HCT116 (cell line): ENCODE measurements around the gene MAPRE3. TPM values are rescaled to one million over a fixed set of nuclear protein-coding genes. Genes with fewer than 3 reads are reported as not detected.

ENCODE experiments used
- ATAC-seq: fragments of 200-7000 bp; cut with Tn5 transposase; 2 replicates; pipeline ENCODE4 v1.9.1; 2020; ENCODE audit warnings: mild to moderate bottlenecking, moderate library complexity
- BruUV-seq: library from RNA; stranded (reverse); fragments of 400-500 nt; replicated peaks from 2 replicates; lab custom pipeline; 2021; lab: Mats Ljungman, UMichigan
- CTCF ChIA-PET: fragments of 300-600 bp; sonication (Branson Sonifier 250); formaldehyde crosslinking; loops from one replicate; lab custom pipeline; 2021; ENCODE audit warnings: antibody characterized with exemption; lab: Charles Lee
- POLR2A ChIA-PET: fragments of 300-600, 350-600 bp; sonication (Branson Sonifier 250); formaldehyde crosslinking; loops from one replicate; lab custom pipeline; 2021; ENCODE audit warnings: antibody characterized with exemption; lab: Charles Lee
- RAD21 ChIA-PET, 2 experiments: fragments of 300-600 bp; sonication (Branson Sonifier 250); formaldehyde crosslinking; loops; one replicate each; lab custom pipeline; 2023; ENCODE audit warnings: low total read pairs in 2 of 2; ENCODE audit not compliant: uncharacterized antibody in 2 of 2, unreplicated experiment in 2 of 2, low non-redundant PET in 1 of 2; lab: Charles Lee
- DNase-seq: peaks from one replicate; pipeline ENCODE4 v3.0.0-alpha.2; 2010; ENCODE audit warnings: low read depth, low spot score
- H2AFZ ChIP-seq: fragments of 200-600 bp; shearing (Covaris generic), sonication (generic); 2 replicates; pipeline ENCODE4 v1.6.1; 2017; ENCODE audit warnings: low read depth, mixed run types, mixed read lengths, antibody characterized with exemption, low read length; ENCODE audit not compliant: poor library complexity, severe bottlenecking
- H3K27ac ChIP-seq: 2 replicates; pipeline ENCODE4 v1.5.1; 2012; ENCODE audit warnings: low read depth, low read length
- H3K27me3 ChIP-seq: fragments of 200-600 bp; sonication (generic); 2 replicates; pipeline ENCODE4 v1.6.1; 2016; ENCODE audit warnings: mixed run types, low read length, mixed read lengths; ENCODE audit not compliant: insufficient read depth
- H3K36me3 ChIP-seq, 2 experiments: fragments of 200-500 bp in 1 of 2; fragments of 200-600 bp in 1 of 2; sonication (Bioruptor generic) in 1 of 2; sonication (generic) in 1 of 2; 2 replicates each; pipeline versions ENCODE4 v1.5.1 to v1.6.1; 2014 to 2016; ENCODE audit warnings: low read length in 2 of 2, inconsistent platforms in 1 of 2, mixed read lengths in 1 of 2, mixed run types in 1 of 2; ENCODE audit not compliant: insufficient read depth in 2 of 2, control insufficient read depth in 1 of 2
- H3K4me1 ChIP-seq, 2 experiments: fragments of 200-600 bp in 1 of 2; sonication (generic) in 1 of 2; 2 replicates each; pipeline versions ENCODE4 v1.5.1 to v1.6.1; 2012 to 2017; ENCODE audit warnings: low read length in 2 of 2, inconsistent platforms in 1 of 2, mild to moderate bottlenecking in 1 of 2, mixed read lengths in 1 of 2, mixed run types in 1 of 2, moderate library complexity in 1 of 2; ENCODE audit not compliant: insufficient read depth in 2 of 2, control insufficient read depth in 1 of 2
- H3K4me2 ChIP-seq: fragments of 200-600 bp; sonication (generic); 2 replicates; pipeline ENCODE4 v1.6.1; 2017; ENCODE audit warnings: mixed run types, low read length, mixed read lengths
- H3K4me3 ChIP-seq, 2 experiments: fragments of 200-600 bp in 1 of 2; sonication (generic) in 1 of 2; replicated peaks in 1 of 2; 2 replicates each; pipeline ENCODE4 v1.5.1; 2011 to 2016; ENCODE audit warnings: low read length in 2 of 2, control low read depth in 1 of 2, low read depth in 1 of 2, mild to moderate bottlenecking in 1 of 2, mixed read lengths in 1 of 2, mixed run types in 1 of 2
- H3K79me2 ChIP-seq: fragments of 200-600 bp; sonication (generic); 2 replicates; pipeline ENCODE4 v1.6.1; 2017; ENCODE audit warnings: mild to moderate bottlenecking, mixed run types, low read length, moderate library complexity, mixed read lengths; ENCODE audit not compliant: insufficient read depth
- H3K9ac ChIP-seq: fragments of 200-600 bp; sonication (generic); 2 replicates; pipeline ENCODE4 v1.6.1; 2016; ENCODE audit warnings: low read length, mixed read lengths
- H3K9me2 ChIP-seq: fragments of 200-600 bp; sonication (generic), shearing (Covaris generic); 2 replicates; pipeline ENCODE4 v1.6.1; 2017; ENCODE audit warnings: mixed run types, mild to moderate bottlenecking, moderate library complexity; ENCODE audit not compliant: insufficient read depth
- H3K9me3 ChIP-seq, 2 experiments: fragments of 200-500 bp in 1 of 2; fragments of 200-600 bp in 1 of 2; sonication (Bioruptor generic) in 1 of 2; sonication (generic) in 1 of 2; 2 replicates each; pipeline ENCODE4 v1.6.1; 2014 to 2017; ENCODE audit warnings: low read length in 2 of 2, mixed read lengths in 2 of 2, inconsistent platforms in 1 of 2, low read depth in 1 of 2, mild to moderate bottlenecking in 1 of 2, mixed run types in 1 of 2, moderate library complexity in 1 of 2; ENCODE audit not compliant: control insufficient read depth in 1 of 2, insufficient read depth in 1 of 2
- H4K20me1 ChIP-seq: fragments of 200-600 bp; sonication (generic), shearing (Covaris generic); 2 replicates; pipeline ENCODE4 v1.6.1; 2017; ENCODE audit warnings: mixed run types, mild to moderate bottlenecking, moderate library complexity; ENCODE audit not compliant: insufficient read depth
- CBX3 ChIP-seq: IDR thresholded peaks from 2 replicates; pipeline ENCODE4 v1.6.1; 2012; ENCODE audit warnings: low read depth
- CEBPB ChIP-seq: IDR thresholded peaks from 2 replicates; pipeline ENCODE4 v1.6.1; 2012; ENCODE audit warnings: low read depth
- EGR1 ChIP-seq: IDR thresholded peaks from 2 replicates; pipeline ENCODE4 v1.6.1; 2012; ENCODE audit warnings: low read depth
- ELF1 ChIP-seq: IDR thresholded peaks from 2 replicates; pipeline ENCODE4 v1.6.1; 2012; ENCODE audit warnings: low read depth, borderline replicate concordance
- EZH2 ChIP-seq: fragments of 200-600 bp; sonication (generic); IDR thresholded peaks from 2 replicates; pipeline ENCODE4 v1.6.1; 2017; ENCODE audit warnings: antibody characterized with exemption, mixed run types
- EZH2phosphoT487 ChIP-seq: fragments of 200-600 bp; IDR thresholded peaks from 2 replicates; pipeline ENCODE4 v1.6.1; 2018; ENCODE audit warnings: antibody characterized with exemption, borderline replicate concordance
- JUND ChIP-seq: IDR thresholded peaks from 2 replicates; pipeline ENCODE4 v1.6.1; 2012
- MAX ChIP-seq: IDR thresholded peaks from 2 replicates; pipeline ENCODE4 v1.6.1; 2012
- POLR2A ChIP-seq: IDR thresholded peaks from 2 replicates; pipeline ENCODE4 v1.7.0; 2011; ENCODE audit warnings: borderline replicate concordance; ENCODE audit not compliant: insufficient read depth, insufficient read length; ENCODE audit errors: extremely low read depth
- POLR2AphosphoS5 ChIP-seq: IDR thresholded peaks from 2 replicates; pipeline ENCODE4 v1.6.1; 2011; ENCODE audit warnings: mild to moderate bottlenecking, low read depth, low read length, moderate library complexity
- SIN3A ChIP-seq: IDR thresholded peaks from 2 replicates; pipeline ENCODE4 v1.6.1; 2012; ENCODE audit warnings: low read depth
- YY1 ChIP-seq: IDR thresholded peaks from 2 replicates; pipeline ENCODE4 v1.6.1; 2011; ENCODE audit warnings: low read length, low read depth, moderate library complexity, mild to moderate bottlenecking; ENCODE audit not compliant: insufficient replicate concordance; ENCODE audit errors: extremely low read depth
- ZFX ChIP-seq: fragments of 450-650 bp; IDR thresholded peaks from 2 replicates; pipeline ENCODE4 v1.6.1; 2017
- ZNF274 ChIP-seq: fragments of 200-500 bp; sonication (Bioruptor generic); IDR thresholded peaks from 2 replicates; pipeline ENCODE4 v1.6.1; 2014; ENCODE audit warnings: mild to moderate bottlenecking, low read depth, low read length, inconsistent platforms
- intact Hi-C: fragments of 100-400 bp; cut with micrococcal nuclease; formaldehyde crosslinking; loops from 2 replicates; pipeline ENCODE4 v1.10.0; 2022
- total RNA-seq: library from RNA; stranded (reverse); gene quantifications from one replicate; pipeline ENCODE4 v1.2.1, GENCODE V29; 2021; ENCODE audit not compliant: unreplicated experiment
- TF ChIP-seq, protein P1 (sequence below): IDR thresholded peaks from 2 replicates; pipeline ENCODE4 v1.6.1; 2011; ENCODE audit warnings: mild to moderate bottlenecking, low read length, moderate library complexity; ENCODE audit not compliant: insufficient replicate concordance; ENCODE audit errors: extremely low read depth

MAPRE3 gene
- total RNA-seq, 1 experiment from 2014 or later: 12.1 TPM

DNA sequence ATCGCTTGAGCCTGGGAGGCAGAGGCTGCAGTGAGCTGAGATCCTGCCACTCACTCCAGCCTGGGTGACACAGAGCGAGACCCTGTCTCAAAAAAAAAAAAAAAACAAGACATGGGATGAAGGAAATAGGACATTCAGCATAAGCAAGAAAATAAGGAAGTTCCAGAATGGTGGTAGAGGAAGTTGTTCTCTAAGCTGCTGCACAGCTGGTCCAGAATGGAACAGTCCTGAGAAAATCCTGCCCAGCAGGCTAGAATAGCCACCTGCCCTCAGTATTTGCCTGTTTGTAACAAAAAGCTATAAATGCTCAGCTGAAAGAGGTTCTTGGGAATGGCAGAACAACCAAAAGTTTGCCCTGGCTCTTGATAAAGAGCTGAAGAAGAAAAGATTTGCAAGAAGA is 11.1 kb upstream of the MAPRE3 start (continued):
- TF ChIP-seq YY1 (no peak), CBX3 (no peak), POLR2A (no peak), ZNF274 (no peak), EZH2phosphoT487 (no peak), POLR2AphosphoS5 (no peak), ELF1 (no peak), MAX (no peak), SIN3A (no peak), EZH2 (no peak), ZFX (no peak)

GRCh38 chr2:26964446-26965130 is 5.8 kb upstream of the MAPRE3 start:
- no peak for ATAC-seq
- Histone ChIP-seq H3K9ac (no peak overlapping the region), H3K4me3 (no peak overlapping the region), H3K4me1 (peaks cover 0 to 15% of the 10 kb centered on the region in 2 experiments; a peak in 2 of 4 replicates), H4K20me1 (no peaks in the 10 kb centered on the region), H3K79me2 (no peaks in the 10 kb centered on the region), H3K27ac (no peak overlapping the region), H3K9me3 (no peaks in the 10 kb centered on the region), H3K36me3 (no peaks in the 10 kb centered on the region), H3K27me3 (peaks cover 5% of the 10 kb centered on the region; the same call in 1 of the 2 replicates), H3K9me2 (no peaks in the 10 kb centered on the region), H3K4me2 (no peak overlapping the region), H2AFZ (no peak overlapping the region)
- intact Hi-C loops: loop anchor here (5.0 to 10.0 kb wide), 2 partner anchors 230 to 318 kb away; partner anchors contain the start of gene TRIM54
- BruUV-seq: no TSS peak
- CTCF ChIA-PET: interaction anchor here (1.1 to 4.0 kb wide), 2 partner anchors 52 to 54 kb away, joined by 3 to 154 read pairs; no protein-coding TSS in a partner anchor
- RAD21 ChIA-PET: no interaction called here
- POLR2A ChIA-PET: no interaction called here
- DNase-seq: no peak
- TF ChIP-seq JUND (no peak), MAX (no peak), CEBPB (no peak), ZNF274 (no peak), EGR1 (no peak), EZH2 (no peak)
- TF ChIP-seq, protein P1, sequence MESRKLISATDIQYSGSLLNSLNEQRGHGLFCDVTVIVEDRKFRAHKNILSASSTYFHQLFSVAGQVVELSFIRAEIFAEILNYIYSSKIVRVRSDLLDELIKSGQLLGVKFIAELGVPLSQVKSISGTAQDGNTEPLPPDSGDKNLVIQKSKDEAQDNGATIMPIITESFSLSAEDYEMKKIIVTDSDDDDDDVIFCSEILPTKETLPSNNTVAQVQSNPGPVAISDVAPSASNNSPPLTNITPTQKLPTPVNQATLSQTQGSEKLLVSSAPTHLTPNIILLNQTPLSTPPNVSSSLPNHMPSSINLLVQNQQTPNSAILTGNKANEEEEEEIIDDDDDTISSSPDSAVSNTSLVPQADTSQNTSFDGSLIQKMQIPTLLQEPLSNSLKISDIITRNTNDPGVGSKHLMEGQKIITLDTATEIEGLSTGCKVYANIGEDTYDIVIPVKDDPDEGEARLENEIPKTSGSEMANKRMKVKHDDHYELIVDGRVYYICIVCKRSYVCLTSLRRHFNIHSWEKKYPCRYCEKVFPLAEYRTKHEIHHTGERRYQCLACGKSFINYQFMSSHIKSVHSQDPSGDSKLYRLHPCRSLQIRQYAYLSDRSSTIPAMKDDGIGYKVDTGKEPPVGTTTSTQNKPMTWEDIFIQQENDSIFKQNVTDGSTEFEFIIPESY: no peak
